Non-pigmented ciliary epithelial cell (primary cell): ENCODE measurements around the gene FCHSD2.

Experiments used
- DNase-seq: peaks from one replicate; pipeline ENCODE4 v3.0.0-alpha.2; 2010; ENCODE audit warnings: low read depth

The FCHSD2 gene

DNA sequence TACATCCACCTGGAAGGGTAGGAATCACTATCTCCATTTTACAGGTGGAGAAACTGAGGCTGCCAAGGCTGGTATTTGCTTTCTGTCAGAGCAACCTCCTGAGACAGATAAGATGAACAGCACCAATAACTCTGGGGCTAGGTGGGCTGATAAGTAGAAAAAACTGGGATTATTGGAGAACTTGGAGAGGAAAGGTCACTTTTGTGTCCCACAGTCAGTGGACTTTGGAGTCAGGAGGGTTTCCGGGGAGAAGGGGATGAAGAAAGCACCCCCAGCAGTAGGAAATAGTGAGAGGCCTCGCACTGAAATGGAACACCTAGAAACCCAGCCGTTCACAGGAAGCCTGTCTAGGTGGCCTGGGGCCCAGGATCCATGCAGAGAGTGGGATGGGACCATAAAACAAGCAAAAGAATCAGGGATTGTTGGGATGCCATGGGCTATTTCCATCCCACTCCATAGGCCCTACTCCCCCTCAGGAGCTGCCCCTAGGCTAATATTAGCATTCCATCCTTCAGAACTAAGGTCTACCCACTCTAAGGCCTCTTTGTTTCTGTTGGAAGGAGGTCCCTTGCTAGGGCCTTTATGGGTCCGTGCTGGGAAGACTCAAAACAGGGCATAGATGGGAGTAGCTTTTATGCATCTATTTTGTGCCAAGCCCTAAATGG lies 31.0 kb upstream of the FCHSD2 start:
- DNase-seq, result no peak

DNA sequence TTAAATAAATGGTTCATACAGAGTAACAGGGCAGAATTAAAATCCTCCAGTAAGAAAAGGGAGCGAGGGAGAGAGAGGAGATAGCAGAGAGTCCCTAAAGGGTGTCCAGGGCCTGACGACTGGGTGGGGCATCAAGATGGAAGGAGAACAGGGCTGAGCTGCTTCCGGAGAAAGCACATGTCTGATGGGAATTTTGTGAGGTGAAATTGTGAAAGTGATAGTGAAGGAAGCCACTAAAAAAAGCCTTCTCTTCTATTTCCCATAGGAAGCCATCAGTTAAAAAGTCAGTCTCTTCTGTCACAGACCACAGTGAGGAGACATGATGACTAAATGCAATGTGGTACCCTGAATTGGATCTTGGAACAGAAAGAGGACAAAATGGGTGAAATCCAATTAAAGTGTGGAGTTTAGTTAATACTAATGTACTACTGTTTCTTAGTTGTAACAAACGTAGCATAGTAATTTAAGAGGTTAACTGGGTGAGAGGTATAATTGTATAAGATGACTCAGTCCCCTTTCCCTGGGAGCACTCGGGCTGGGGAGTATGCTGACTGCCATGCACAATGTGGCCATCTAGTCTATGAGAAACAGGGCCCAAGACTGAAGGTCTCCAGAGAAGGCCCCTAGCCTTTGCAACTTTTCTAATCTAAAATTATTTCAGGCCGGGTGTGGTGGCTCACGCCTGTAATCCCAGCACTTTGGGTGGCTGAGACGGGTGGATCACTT lies 29.5 kb upstream of the FCHSD2 start:
- DNase-seq, result no peak

DNA sequence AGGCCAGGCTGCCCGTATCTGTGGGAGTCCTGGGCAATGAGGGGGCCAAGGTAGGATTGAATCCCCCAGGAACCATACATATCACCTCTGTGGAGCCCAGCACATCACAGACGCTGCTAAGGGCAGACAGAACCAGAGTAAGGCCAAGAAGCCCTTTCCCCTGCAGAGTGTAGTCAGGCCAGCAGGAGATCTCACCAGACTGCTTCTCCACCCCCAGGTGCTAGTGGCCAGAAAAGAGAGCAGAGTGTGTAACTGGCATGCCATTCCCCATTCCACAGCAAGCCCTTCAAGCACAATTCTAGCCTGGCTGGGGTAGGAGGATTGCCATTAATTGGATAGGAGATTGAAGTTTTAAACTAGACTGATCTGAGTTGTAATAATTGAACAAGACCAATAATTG lies 28.0 kb upstream of the FCHSD2 start:
- no peak for DNase-seq

- DNase-seq, result no peak
Measured at GRCh38 chr11:73168925-73169579, 26.9 kb upstream of the FCHSD2 start.

DNA sequence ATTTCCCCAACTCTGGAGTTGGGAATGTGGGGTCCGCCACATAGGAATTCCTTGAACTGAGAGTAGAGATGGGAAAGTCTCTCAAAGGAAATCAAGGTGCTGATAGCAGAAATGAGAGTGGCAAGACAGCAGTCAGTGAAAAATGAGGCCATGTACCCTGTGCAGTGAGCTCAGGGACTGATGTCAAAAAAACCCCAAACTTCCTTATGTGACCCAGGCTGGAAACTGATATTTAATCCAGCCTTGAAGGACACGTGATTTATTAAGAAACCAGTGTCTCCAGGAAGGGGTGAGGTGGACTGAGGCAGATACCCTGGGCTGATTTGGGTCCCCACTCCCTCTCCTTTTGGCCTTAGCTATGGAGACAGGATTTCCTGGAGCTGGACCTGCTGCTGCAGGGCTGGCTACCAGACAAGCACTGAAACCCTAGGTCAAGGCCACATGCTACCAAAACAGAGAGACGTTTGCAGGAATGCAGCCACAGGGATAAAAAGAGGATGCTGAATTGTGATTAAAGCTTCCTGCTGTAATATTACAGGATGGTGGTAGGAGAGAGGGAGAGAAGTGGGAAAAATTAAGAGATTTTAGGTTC lies 25.3 kb upstream of the FCHSD2 start:
- DNase-seq, result no peak

DNA sequence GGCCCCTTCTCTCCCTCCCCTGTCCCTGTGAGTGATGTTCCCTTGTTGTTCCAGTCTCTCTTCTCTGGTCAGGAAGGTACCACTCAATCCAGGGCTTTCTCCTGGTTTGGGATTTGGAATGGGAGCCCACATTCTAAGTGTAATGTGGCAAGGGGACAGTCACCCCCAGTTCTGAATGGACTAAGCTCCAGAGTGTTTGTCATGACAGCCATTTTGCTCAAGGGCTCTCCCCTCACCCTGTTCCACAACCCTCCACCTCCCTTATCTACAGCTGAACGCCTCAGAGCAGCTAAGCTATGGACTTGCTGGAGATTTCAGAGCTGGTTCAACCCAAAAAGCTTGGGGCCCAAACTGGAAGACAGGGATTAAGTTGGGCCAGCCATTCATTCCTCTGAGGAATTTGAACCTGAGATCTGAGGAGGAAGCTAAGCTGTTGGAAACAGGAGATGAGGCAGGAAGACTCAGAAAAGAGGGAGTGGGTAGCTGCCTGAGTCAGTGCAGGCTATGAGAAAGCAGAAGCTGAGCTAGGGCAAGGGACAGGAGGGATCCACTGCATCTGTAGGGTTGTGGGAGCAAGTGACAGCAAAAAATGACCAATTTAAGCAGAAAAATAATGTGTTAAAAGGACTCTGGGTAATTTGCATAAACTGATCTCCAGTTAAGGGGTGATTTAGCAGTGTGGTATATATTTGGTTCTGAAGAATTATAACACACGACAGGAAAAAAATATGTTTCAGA lies 22.9 kb upstream of the FCHSD2 start:
- DNase-seq, result no peak

GRCh38 chr11:73163638-73164174 lies 21.6 kb upstream of the FCHSD2 start:
- no peak for DNase-seq

- no peak for DNase-seq
Measured at GRCh38 chr11:73162196-73162740, 20.1 kb upstream of the FCHSD2 start.

DNA sequence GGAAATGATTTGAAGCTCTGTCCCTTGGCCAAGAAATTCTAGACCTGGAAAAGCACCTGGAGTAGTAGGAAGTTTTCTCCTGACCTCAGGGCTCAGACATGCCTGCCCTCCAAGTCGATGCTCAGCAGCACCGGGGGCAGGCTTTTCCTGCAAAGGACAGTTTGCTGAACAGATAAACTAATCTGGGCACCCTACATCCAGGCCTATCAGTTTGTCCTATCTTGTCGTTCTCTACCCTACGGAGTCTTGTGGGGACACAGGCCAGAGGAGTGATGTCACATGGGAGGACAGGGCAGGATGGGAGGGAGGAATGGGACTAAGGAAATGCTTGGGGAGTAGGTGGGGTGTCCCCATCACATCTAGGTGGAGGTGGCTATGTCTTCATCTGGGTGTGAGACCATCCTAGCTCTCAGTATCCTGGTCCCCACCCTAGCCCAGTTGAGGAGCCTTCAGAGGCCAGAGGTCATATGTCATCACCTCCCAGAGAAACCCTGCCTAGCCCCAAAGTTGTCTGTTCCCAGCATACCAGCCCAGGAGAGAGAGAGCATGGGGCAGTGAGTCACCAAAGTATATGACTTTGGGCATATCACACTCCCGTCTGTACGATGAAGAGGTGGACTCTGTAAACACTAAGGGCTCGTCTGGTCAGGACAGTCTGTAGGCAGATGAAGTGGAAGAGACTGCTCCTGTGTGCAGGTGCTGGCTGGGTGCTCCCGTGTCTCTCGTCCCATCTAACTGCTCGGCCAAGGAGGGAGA lies 18.1 kb upstream of the FCHSD2 start:
- DNase-seq, result no peak

GRCh38 chr11:73159297-73159696 lies 17.2 kb upstream of the FCHSD2 start:
- DNase-seq, result no peak

DNA sequence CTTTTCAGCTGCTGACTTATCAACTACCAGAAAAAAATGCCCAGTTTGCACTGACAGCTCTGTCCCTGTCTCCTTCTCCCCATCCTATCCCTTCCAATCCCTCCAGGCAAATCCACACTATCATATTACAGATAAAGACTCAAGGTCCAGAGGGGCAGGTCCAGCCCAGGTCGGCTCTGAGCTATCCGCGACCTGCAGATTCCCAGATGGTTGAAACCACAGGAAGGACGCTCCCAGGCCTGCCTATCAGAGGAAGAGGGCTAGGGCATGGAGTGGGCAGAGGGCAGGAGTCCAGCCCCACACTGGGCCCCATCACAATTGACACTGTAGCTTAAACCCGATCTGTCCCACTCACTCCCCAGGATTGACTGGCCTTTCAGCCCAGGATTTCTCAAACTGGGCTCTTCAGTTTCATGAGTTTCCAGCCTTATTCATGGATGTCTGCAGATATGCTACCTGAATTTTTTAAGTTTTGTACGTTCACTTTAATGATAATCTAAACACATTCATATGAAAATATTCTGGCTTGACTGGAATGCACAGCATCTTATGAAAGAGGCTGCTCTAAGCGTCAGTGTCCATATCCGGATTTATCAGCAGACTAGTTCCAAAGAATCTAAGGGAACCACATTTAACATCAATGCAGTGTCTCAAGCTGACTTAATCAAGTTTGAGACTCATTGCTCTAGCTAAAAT lies 16.4 kb upstream of the FCHSD2 start:
- no peak for DNase-seq

DNA sequence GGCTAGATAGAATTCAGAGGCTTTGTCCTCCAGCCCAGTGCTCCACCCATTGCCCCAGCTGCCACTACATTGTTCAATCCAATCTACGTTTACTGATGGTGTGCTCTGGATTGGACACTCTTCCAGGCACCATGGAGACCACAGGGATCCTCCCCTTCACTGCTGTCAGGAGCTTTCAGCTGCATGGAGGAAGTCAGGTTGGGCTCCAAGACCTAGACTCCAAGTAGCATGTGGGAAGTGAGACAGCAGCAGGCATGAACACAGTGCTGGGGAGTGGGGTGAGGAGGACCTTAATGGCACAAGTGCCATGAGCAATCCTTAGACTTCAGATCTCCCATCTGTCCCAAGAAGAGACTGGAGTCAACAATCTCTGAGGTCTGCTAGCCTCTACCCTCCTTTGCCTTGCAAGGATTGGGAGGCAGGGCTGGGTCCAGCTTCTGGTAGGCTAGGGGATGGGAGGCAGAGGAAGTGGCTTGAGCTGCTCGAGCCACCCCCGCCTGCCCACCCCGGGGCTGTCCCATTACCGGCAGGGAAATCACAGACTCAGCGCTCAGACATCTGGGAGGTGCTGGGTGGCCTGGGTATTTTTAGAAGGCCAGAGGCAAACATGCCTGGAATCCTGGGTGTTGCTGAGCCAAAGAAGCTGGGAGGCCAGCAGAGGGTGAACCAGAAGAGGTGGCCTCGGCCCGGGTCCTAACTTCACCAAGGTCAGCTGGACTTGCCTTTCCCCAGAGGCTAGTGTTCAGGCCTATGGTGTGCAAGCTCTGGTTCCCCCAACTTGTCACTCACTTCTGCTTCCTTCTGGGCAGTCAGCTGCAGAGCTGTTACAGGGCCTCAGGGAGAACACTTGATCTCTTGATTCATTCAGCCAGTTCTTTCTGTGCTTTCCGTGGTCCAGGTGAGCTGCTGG lies 15.2 kb upstream of the FCHSD2 start:
- no peak for DNase-seq

DNA sequence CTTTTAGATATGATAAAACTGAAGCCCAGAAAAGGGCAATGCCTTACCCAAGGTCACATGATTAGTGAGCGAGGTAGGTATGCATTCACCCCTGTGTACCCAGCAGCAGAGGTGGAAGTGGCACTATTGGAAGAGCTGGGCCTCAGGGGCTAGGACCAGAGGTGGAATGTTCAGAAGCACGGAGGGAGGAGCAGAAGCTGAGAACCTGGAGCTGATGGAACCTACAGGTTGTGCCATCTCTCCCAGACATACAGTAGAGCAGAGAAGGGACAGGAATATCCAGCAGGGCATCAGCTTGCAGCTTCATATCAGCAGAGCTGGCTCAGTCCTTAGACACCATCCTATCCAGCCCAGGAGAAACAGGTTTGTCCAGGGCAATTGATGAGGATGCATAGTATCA lies 14.6 kb upstream of the FCHSD2 start:
- no peak for DNase-seq

GRCh38 chr11:73156114-73156513 lies 14.0 kb upstream of the FCHSD2 start:
- no peak for DNase-seq

DNA sequence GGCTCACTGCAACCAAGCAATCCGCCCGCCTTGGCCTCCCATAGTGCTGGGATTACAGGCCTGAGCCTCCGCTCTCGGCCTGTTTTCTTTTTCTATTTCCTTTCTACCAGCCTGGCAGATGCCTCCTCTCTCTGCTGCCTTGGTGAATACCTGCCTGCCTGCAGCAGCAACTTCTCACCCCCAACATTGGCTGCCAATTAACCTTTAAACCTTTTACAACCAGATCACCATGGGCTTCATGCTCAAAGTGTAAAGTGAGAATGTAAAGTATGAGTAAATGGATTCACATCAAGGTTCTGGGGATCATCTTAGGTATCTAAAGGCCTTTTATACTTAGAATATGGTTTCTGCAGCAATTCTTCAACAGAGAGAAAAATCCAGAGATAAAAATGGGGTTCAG lies 13.0 kb upstream of the FCHSD2 start:
- no peak for DNase-seq

GRCh38 chr11:73154178-73154577 lies 12.1 kb upstream of the FCHSD2 start:
- DNase-seq, result no peak

DNA sequence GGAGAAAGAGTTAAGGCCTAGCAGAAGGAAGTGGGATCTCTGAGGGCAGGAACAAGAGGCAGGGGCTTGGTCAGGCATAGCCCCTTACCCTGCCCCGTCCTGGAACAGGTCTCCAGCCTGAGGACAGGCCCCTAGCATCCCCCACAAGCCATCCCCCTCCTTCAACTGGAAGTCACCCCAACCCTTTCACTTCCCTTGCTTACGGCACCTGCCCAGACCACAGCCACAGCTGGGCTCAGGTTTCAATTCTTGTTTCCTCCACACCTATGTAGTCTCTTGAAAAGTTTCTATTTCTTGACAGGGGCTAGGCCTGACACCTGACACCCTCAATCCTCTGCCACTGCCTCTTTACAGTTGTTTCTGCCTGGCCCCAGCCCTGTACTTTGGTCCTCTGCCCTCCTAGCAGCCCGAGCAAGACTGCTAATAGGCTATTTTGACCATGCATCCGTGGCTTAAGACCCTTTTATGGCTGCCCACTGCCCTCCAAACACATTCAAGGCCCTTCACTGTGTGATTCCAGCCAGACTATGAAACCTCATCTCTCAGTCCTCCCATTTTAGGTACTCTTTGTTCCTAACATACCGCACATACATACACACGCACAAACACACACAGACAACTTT lies 10.9 kb upstream of the FCHSD2 start:
- DNase-seq, result no peak

GRCh38 chr11:73152086-73152853 lies 10.2 kb upstream of the FCHSD2 start:
- DNase-seq, result no peak
